Lung (tissue), 12 donors: Measurements from ENCODE around the gene TIAM2. TPM values are rescaled to one million over a fixed set of nuclear protein-coding genes. Genes with fewer than 3 reads are reported as not detected.

Source experiments
- ATAC-seq: fragments of 200-7000 bp; cut with Tn5 transposase; one replicate; pipeline ENCODE4 v1.9.1; 2020; ENCODE audit warnings: moderate number of reproducible peaks; ENCODE audit not compliant: insufficient read depth, low FRiP score
- DNase-seq, 3 donors: peaks; one replicate each; pipeline ENCODE4 v3.0.0-alpha.2; 2013 to 2017
- H3K27ac ChIP-seq, 2 donors: one replicate each; pipeline ENCODE4 v1.5.1; 2013; ENCODE audit warnings: mild to moderate bottlenecking in 2 of 2, moderate library complexity in 2 of 2, control low read depth in 1 of 2, inconsistent platforms in 1 of 2, low read depth in 1 of 2, low read length in 1 of 2
- H3K27me3 ChIP-seq, 3 donors: one replicate each; pipeline ENCODE4 v1.5.1; 2013; ENCODE audit warnings: low read length in 2 of 3; ENCODE audit not compliant: control insufficient read depth in 3 of 3, insufficient read depth in 3 of 3
- H3K36me3 ChIP-seq, 4 donors: one replicate each; pipeline ENCODE4 v1.5.1; 2013; ENCODE audit warnings: low read length in 4 of 4, mild to moderate bottlenecking in 1 of 4, moderate library complexity in 1 of 4; ENCODE audit not compliant: control insufficient read depth in 4 of 4, insufficient read depth in 4 of 4
- H3K4me1 ChIP-seq, 5 donors: one replicate each; pipeline ENCODE4 v1.5.1; 2013; ENCODE audit warnings: low read length in 5 of 5, mild to moderate bottlenecking in 2 of 5, moderate library complexity in 1 of 5; ENCODE audit not compliant: control insufficient read depth in 5 of 5, insufficient read depth in 5 of 5
- H3K4me3 ChIP-seq: one replicate; pipeline ENCODE4 v1.5.1; 2013; ENCODE audit warnings: mild to moderate bottlenecking, control low read depth, moderate library complexity
- H3K9ac ChIP-seq, 2 donors: one replicate each; pipeline ENCODE4 v1.5.1; 2013; ENCODE audit warnings: low read length in 2 of 2, control low read depth in 1 of 2; ENCODE audit not compliant: insufficient read depth in 1 of 2
- H3K9me3 ChIP-seq, 4 donors: one replicate each; pipeline ENCODE4 v1.5.1; 2013; ENCODE audit warnings: low read length in 3 of 4, mild to moderate bottlenecking in 1 of 4, moderate library complexity in 1 of 4; ENCODE audit not compliant: control insufficient read depth in 4 of 4, insufficient read depth in 3 of 4
- CTCF ChIP-seq: IDR thresholded peaks from 2 replicates; pipeline ENCODE4 v1.5.1; 2012; ENCODE audit warnings: mild to moderate bottlenecking; ENCODE audit errors: control extremely low read depth, extremely low read depth
- WGBS, 2 donors: extraction: QIAGEN DNeasy Blood & Tissue Kit; methylation state at CpG; one replicate each; pipeline ENCODE4 v1.1.7; 2013; 5-methylcytosine and 5-hydroxymethylcytosine counted together
- polyA plus RNA-seq, 2 donors: library from polyadenylated mRNA; stranded (reverse); fragments of 200-250 nt; gene quantifications; one replicate each; pipeline ENCODE4 v1.2.1, GENCODE V29; 2013
- total RNA-seq, 2 donors: library from RNA; depleted of rRNA in 1 of 2; stranded (reverse); fragments of >200 nt in 1 of 2; gene quantifications; one replicate each; pipeline ENCODE4 v1.2.1, GENCODE V29; 2014 to 2021
- donor health status: control.
- donor health status: control.
- donor health status: Bipolar disorder and iron deficiency.
- donor health status: healthy.
- donor health status: DM: yes; HTN: yes; CAD: no.

The TIAM2 gene
- total and polyA plus RNA-seq, 4 donors: 1.8 to 17.5 (median 4.1) TPM

- Histone ChIP-seq H3K4me3 (no peak overlapping the region), H3K27me3 (no peaks in the 10 kb centered on the region), H3K9ac (no peak overlapping the region), H3K36me3 (peaks cover 0 to 8% (median 3%) of the 10 kb centered on the region in 4 donors), H3K4me1 (peaks cover 0 to 45% (median 12%) of the 10 kb centered on the region in 5 donors), H3K9me3 (no peaks in the 10 kb centered on the region), H3K27ac (peak overlapping the region in 1 of 2 donors; percentile 16)
- no peak for ATAC-seq
- DNase-seq: peak; percentile 47 to 92 (median 87)
- no peak for TF ChIP-seq CTCF
- WGBS, 2 donors: 85% methylated on average over 8 of the region's 8 CpGs
Observed at GRCh38 chr6:155272353-155273232, 277.5 kb downstream of the TIAM2 start.

GRCh38 chr6:155273431-155273830 lies 278.3 kb downstream of the TIAM2 start:
- Histone ChIP-seq H3K4me1 (peaks cover 0 to 45% (median 12%) of the 10 kb centered on the region in 5 donors), H3K27me3 (no peaks in the 10 kb centered on the region), H3K4me3 (no peak overlapping the region), H3K27ac (no peak overlapping the region), H3K9me3 (no peaks in the 10 kb centered on the region), H3K36me3 (peaks cover 0 to 8% (median 3%) of the 10 kb centered on the region in 4 donors), H3K9ac (no peak overlapping the region)
- WGBS, 2 donors: 53 to 62% methylated on average over 3 of the region's 3 CpGs
- DNase-seq: peak; percentile 31 to 55 (median 41)
- TF ChIP-seq CTCF: no peak
- ATAC-seq: no peak

- H3K36me3 ChIP-seq: peaks cover 0 to 8% (median 3%) of the 10 kb centered on the region in 4 donors
- H3K9ac ChIP-seq: no peak overlapping the region
- WGBS, 2 donors: 45 to 60% methylated on average over 2 of the region's 2 CpGs
- H3K4me1 ChIP-seq: peaks cover 0 to 45% (median 12%) of the 10 kb centered on the region in 5 donors
- ATAC-seq (no peak), DNase-seq (no peak)
- TF ChIP-seq CTCF: no peak
- no peaks in the 10 kb centered on the region for H3K27me3 ChIP-seq
- H3K4me3 ChIP-seq: no peak overlapping the region
- no peaks in the 10 kb centered on the region for H3K9me3 ChIP-seq
- peak overlapping the region in 1 of 2 donors; percentile 21 for H3K27ac ChIP-seq
Observed at GRCh38 chr6:155274106-155274505, 279.0 kb downstream of the TIAM2 start.
